Breast epithelium (tissue), 4 donors: ENCODE results near the gene CHKA. TPM values are rescaled to one million over a fixed set of nuclear protein-coding genes. Genes with fewer than 3 reads are reported as not detected.
A peak's percentile ranks its signal among the peaks of the same experiment; 100 is the strongest.

Experiments
- DNase-seq, 2 donors: peaks; one replicate each; pipeline ENCODE4 v3.0.0-alpha.2; 2019; ENCODE audit warnings: low spot score in 2 of 2
- H3K27ac ChIP-seq, 2 donors: fragments of 200-600 bp; sonication (generic) in 1 of 2; one replicate each; pipeline ENCODE4 v1.5.1; 2016 to 2019; ENCODE audit warnings: mild to moderate bottlenecking in 1 of 2
- H3K27me3 ChIP-seq, 2 donors: fragments of 200-600 bp; sonication (generic) in 1 of 2; one replicate each; pipeline versions ENCODE4 v1.5.1 to v1.6.0; 2017 to 2019; ENCODE audit warnings: control low read depth in 1 of 2, mild to moderate bottlenecking in 1 of 2
- H3K36me3 ChIP-seq: fragments of 200-600 bp; one replicate; pipeline ENCODE4 v1.5.1; 2019
- H3K4me1 ChIP-seq, 2 donors: fragments of 200-600 bp; sonication (generic); one replicate each; pipeline ENCODE4 v1.5.1; 2016 to 2019; ENCODE audit warnings: control low read depth in 1 of 2
- H3K4me3 ChIP-seq, 3 donors: fragments of 200-600 bp; sonication (generic); 1 replicate in 2 of 3; 2 replicates in 1 of 3; pipeline ENCODE4 v1.5.1; 2016 to 2019; ENCODE audit warnings: mild to moderate bottlenecking in 3 of 3, moderate library complexity in 2 of 3
- H3K9me3 ChIP-seq, 2 donors: fragments of 200-600 bp; sonication (generic) in 1 of 2; one replicate each; pipeline ENCODE4 v1.5.1; 2016 to 2019; ENCODE audit warnings: control low read depth in 1 of 2
- CTCF ChIP-seq, 3 donors: fragments of 450-650 bp; IDR thresholded peaks; one replicate each; pipeline ENCODE4 v1.5.1; 2016 to 2017; ENCODE audit warnings: antibody characterized with exemption in 3 of 3, mild to moderate bottlenecking in 3 of 3, moderate library complexity in 3 of 3
- POLR2A ChIP-seq: fragments of 450-650 bp; IDR thresholded peaks from one replicate; pipeline ENCODE4 v1.6.1; 2016; ENCODE audit warnings: antibody characterized with exemption, mild to moderate bottlenecking, moderate library complexity
- POLR2AphosphoS5 ChIP-seq, 3 donors: sonication (generic); formaldehyde crosslinking; IDR thresholded peaks; one replicate each; pipeline ENCODE4 v1.6.1; 2017; ENCODE audit warnings: antibody characterized with exemption in 3 of 3
- intact Hi-C: fragments of 100-400 bp; cut with DNase I; formaldehyde crosslinking; loops from one replicate; pipeline ENCODE4 v1.15.1; 2023; ENCODE audit warnings: low total_unique reads
- total RNA-seq, 3 donors: library from RNA; depleted of rRNA; stranded (reverse); fragments of >200 nt; gene quantifications; one replicate each; pipeline ENCODE4 v1.1.0, GENCODE V29; 2016

CHKA gene
- total RNA-seq, 3 donors from 2014 or later = 52.1 to 73.0 (median 71.7) TPM

DNA sequence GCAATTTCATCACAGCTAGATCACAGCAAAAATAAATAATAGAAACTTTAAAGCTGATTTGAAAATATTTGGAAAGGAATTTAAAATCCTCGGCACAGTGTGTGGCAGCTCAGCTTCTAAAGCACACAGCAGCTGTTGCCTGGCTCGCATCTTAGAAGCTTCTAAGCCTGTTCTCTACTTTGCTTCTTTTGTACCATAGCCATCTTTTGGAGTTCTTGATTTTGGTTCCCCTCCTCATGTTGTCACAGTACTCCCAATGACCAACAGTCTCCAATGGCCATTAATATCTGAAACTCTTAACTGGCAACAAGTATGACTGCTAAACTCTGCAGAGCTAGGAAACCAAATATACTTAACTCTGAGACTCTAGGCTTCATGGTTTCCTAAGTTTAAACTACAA lies 28.8 kb downstream of the CHKA start:
- Histone ChIP-seq H3K27ac (no peak overlapping the region), H3K36me3 (no peaks in the 10 kb centered on the region), H3K4me1 (no peaks in the 10 kb centered on the region), H3K4me3 (no peak overlapping the region), H3K9me3 (no peaks in the 10 kb centered on the region), H3K27me3 (no peaks in the 10 kb centered on the region)
- intact Hi-C loops = loop anchor here (5.0 kb wide), 1 partner anchor 680 kb away; no protein-coding TSS in a partner anchor
- DNase-seq = no peak
- TF ChIP-seq POLR2A (no peak), POLR2AphosphoS5 (IDR thresholded peaks at IDR 0.05) (no peak), CTCF (IDR thresholded peaks at IDR 0.05) (no peak)

DNA sequence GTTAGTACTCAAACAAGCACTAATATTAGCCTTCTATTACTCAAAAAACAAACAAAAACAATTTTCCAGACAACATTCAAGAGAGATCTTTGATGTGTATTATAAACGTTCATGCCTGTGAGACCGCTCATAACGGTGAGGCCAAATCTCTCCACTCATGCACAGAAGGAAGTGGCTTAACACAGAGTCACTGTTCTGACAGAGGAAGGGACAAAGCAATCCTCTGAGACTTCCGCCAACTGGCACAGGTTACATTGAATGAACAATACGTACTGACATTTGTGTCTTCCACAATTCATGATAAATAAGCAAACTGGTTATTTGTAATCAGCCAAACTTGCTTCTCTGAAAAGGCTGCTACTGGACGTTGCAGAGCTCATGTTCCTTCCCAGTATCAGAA lies 30.5 kb downstream of the CHKA start:
- peak overlapping the region; percentile 20 to 34 for H3K27ac ChIP-seq
- no peaks in the 10 kb centered on the region for H3K36me3 ChIP-seq
- no peak for TF ChIP-seq CTCF (IDR thresholded peaks at IDR 0.05)
- TF ChIP-seq POLR2AphosphoS5 (IDR thresholded peaks at IDR 0.05) = no peak
- no peak for TF ChIP-seq POLR2A
- intact Hi-C loops = loop anchor here (5.0 kb wide), 1 partner anchor 682 kb away; no protein-coding TSS in a partner anchor
- no peaks in the 10 kb centered on the region for H3K27me3 ChIP-seq
- H3K9me3 ChIP-seq = no peaks in the 10 kb centered on the region
- DNase-seq = peak in 1 of 2 donors; percentile 58
- H3K4me3 ChIP-seq = no peak overlapping the region
- no peaks in the 10 kb centered on the region for H3K4me1 ChIP-seq

DNA sequence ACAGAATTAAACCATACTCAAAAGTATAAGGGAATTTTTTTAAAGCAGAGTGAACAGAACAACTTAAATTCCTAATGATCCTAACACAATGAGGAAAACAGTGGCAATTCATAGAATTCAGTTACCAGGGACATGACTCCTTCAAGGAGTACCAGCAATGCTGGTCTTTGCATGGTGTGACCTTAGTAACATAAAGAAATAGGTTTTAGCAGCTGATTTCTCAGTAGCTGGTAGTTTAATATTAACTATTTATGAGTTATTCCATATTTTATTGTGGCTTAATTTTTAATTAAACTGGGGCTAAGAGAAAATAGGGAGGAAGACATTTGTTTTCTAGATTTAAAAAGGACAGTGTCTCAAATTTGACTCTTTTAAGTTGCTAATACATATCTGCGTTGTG lies 30.9 kb downstream of the CHKA start:
- Histone ChIP-seq H3K4me3 (no peak overlapping the region), H3K27ac (peak overlapping the region in 1 of 2 donors; percentile 34), H3K4me1 (no peaks in the 10 kb centered on the region), H3K27me3 (no peaks in the 10 kb centered on the region), H3K9me3 (no peaks in the 10 kb centered on the region), H3K36me3 (no peaks in the 10 kb centered on the region)
- no peak for DNase-seq
- no peak for TF ChIP-seq POLR2AphosphoS5 (IDR thresholded peaks at IDR 0.05)
- TF ChIP-seq CTCF (IDR thresholded peaks at IDR 0.05) = no peak
- no peak for TF ChIP-seq POLR2A
- intact Hi-C loops = loop anchor here (5.0 kb wide), 1 partner anchor 682 kb away; no protein-coding TSS in a partner anchor

- Histone ChIP-seq H3K4me3 (no peak overlapping the region), H3K36me3 (no peaks in the 10 kb centered on the region), H3K9me3 (no peaks in the 10 kb centered on the region), H3K27me3 (no peaks in the 10 kb centered on the region), H3K27ac (peak overlapping the region in 1 of 2 donors; percentile 34), H3K4me1 (no peaks in the 10 kb centered on the region)
- DNase-seq = no peak
- intact Hi-C loops = loop anchor here (5.0 kb wide), 1 partner anchor 683 kb away; no protein-coding TSS in a partner anchor
- TF ChIP-seq POLR2A (no peak), CTCF (IDR thresholded peaks at IDR 0.05) (no peak), POLR2AphosphoS5 (IDR thresholded peaks at IDR 0.05) (no peak)
Observed at GRCh38 chr11:68089679-68090078, 31.5 kb downstream of the CHKA start.

- Histone ChIP-seq H3K4me1 (no peaks in the 10 kb centered on the region), H3K36me3 (no peaks in the 10 kb centered on the region), H3K27me3 (no peaks in the 10 kb centered on the region), H3K4me3 (no peak overlapping the region), H3K9me3 (no peaks in the 10 kb centered on the region), H3K27ac (no peak overlapping the region)
- no peak for DNase-seq
- TF ChIP-seq POLR2AphosphoS5 (IDR thresholded peaks at IDR 0.05) (no peak), POLR2A (no peak), CTCF (IDR thresholded peaks at IDR 0.05) (no peak)
- intact Hi-C loops = no loop called here
Observed at GRCh38 chr11:68083517-68083916, 37.7 kb downstream of the CHKA start.
